GM18505 (cell line): Measurements from ENCODE around the gene FTCD.
"Not testable (repeated sequence)": the region's sequence is repeated elsewhere in the genome, so short reads cannot be mapped to it uniquely, and the experiment has no call there.

ENCODE experiments used
- ATAC-seq: cut with Tn5 transposase; IDR thresholded peaks from one replicate; pipeline ENCODE4 v1.9.1; 2021; ENCODE audit not compliant: unreplicated experiment
- POLR2A ChIP-seq: IDR thresholded peaks from 4 replicates; pipeline ENCODE4 v1.6.1; 2011; ENCODE audit warnings: borderline replicate concordance; ENCODE audit not compliant: insufficient read depth, insufficient read length; ENCODE audit errors: extremely low read depth

The FTCD gene

DNA sequence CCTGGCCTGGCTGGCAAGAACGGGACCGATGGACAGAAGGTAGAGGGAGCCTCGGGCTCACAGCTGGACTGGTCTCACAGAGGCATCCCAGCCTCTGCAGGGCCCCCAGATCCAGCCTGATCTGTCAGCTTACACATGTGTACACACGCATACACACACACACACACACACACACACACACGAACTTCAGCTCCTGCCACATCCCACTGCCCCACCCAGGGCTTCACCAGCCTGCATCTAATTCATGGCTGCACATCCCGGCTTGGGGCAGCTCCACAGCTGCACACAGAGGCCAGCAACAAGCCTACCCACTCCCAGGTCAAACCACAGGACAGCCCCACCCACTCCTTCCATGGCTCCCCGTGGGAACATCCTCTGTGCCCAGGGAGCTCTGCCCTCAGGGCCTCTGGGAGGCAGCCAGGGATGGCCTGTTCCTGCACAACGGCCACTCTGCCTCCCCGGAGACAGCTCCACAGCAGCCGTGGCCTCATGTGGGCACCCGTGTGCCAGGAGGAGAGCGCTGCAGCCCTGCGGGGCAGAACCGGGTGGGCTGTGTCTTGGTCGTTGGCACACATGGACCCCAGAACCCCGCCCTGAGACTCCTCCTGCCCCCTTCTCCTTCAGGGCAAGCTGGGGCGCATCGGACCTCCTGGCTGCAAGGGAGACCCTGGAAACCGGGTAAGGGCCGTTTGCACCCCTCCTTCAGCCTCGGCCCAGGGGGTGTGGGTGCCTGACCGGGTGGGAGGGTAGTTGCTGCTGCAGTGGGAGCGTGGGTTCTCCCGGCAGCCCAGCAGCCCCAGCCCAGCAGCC, 38.4 kb downstream of the FTCD start:
- no peak for ATAC-seq
- no peak for TF ChIP-seq POLR2A

DNA sequence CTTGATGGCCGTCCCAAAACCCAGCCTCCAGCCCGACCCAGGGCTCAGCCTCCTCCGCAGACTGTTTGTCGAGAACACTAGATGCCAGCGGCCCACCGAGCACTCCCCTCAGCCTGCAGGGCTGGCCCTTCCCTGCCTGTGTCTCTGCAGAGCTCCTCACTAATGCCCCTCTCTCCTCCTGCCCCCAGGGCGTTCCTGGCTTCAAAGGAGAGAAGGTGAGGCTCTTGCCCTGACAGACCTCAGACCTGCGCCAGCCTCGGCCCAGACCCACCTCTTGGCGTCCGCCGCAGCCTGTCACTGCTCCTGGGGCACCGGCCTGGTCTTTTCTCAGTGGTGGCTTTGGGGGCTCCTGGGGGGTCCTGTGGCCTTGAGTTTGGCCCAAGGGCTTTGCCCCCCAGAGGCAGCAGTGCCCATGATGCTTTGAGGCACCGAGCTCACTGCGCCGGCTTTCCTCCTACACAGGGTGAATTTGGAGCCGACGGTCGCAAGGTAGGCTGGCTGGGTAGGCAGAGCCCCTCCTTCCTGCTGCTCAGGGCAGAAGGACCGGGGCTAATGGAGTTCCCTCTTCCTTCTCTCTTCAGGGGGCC, 39.1 kb downstream of the FTCD start:
- ATAC-seq = no peak
- TF ChIP-seq POLR2A = no peak

DNA sequence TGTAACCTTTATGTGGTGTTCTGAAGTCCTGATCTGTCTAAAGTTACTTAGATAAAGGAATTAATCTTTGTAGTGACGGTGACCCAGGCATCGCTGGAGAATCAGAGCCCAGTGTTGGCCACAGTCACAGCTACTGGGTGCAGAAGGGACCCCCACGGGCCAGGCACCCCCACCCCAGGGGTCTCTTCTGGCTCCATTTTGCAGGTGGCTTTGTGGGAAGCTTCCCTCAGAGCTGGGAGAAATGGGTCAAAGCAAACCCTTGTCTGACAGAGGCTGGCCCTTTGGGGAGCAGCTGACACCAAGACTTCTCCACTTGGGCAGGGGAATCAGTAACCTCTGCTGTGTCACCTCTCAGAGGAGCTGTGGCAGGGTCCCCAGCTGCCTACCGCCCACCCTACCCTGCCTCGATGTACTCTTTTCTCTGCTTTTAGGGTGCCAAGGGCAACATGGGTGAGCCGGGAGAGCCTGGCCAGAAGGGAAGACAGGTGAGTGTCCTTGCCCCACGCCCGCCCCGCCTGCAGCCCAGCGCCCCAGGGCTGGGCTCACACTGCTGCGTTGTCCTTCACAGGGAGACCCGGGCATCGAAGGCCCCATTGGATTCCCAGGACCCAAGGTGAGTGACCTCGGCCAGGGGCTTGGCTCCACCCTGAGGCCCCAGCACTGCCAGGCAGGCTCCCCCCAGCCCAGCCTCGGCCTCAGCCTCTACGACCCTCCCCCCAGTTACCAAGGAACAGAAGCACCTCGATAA, 39.8 kb downstream of the FTCD start:
- no peak for ATAC-seq
- no peak for TF ChIP-seq POLR2A

DNA sequence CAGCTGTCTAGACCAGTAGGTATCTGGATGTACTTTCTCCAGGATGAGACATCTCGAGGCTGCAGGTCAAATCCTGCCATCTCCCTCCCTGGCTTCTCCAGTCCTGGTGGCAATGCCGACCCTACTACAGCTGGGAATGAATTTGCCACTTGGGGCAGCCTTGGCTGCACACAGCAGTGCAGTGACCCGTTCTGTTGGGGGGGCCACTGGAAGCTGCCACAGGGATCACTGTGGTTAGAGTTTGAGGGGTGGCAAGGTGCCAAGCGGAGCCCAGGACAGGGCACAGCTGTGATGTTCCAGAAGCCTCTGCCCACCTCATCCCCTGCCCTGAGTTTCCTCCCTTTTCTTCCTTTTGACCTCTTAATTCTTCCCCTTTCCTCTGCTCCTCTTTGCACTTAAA, 40.4 kb downstream of the FTCD start:
- no peak for TF ChIP-seq POLR2A
- no peak for ATAC-seq

DNA sequence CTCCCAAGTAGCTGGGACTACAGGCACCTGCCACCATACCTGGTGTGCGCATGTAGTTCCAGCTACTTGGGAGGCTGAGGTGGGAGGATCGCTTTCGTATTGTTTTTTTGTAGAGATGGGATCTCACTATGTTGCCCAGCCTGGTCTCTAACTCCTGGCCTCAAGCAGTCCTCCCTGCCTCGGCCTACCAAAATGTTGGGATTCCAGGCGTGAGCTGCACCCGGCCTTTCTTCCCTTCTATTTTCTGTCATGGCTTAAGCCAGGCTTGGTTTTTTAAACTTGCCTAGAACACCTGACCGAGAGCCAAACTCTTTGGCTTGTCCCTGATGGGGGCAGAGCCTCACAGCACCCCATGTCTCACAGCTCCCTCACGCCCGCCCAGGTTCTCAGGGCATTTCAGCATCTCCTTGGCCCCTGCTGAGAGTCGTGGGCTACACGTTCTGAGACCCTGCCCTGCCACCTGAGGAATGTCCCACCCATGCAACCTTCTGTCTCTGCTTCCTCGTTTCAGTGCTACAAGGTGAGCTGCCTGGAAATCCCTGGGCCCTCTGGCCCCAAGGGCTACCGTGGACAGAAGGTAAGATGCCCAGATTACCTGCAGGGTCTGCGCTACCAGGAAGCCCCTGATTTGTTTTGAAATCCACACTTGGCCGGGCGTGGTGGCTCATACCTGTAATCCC, 41.7 kb downstream of the FTCD start:
- TF ChIP-seq POLR2A = no peak
- ATAC-seq = no peak

DNA sequence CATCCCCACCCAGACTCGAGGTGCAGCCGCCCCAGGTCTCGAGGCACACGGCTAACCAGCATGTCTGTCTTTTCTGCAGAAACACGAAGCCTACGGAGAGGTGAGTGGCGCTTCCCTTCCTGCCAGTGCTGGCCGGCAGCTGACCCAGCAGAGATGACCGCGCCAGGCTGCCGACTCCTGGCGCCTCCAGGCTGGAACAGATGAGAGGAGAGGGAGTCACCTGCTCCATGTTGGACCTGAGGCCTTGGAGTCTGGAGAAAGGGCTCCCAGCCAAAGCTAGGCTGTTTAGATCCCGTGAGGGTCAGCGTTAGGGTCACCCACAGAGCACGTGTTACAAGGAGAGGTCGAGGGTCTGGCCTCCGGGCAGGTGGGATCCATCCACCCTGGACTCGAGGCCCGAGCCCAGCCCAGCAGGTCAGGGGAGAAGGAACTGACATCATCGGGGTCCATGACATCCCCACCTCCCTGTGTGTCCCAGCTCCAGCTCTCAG, 42.6 kb downstream of the FTCD start:
- ATAC-seq = no peak
- TF ChIP-seq POLR2A = no peak

DNA sequence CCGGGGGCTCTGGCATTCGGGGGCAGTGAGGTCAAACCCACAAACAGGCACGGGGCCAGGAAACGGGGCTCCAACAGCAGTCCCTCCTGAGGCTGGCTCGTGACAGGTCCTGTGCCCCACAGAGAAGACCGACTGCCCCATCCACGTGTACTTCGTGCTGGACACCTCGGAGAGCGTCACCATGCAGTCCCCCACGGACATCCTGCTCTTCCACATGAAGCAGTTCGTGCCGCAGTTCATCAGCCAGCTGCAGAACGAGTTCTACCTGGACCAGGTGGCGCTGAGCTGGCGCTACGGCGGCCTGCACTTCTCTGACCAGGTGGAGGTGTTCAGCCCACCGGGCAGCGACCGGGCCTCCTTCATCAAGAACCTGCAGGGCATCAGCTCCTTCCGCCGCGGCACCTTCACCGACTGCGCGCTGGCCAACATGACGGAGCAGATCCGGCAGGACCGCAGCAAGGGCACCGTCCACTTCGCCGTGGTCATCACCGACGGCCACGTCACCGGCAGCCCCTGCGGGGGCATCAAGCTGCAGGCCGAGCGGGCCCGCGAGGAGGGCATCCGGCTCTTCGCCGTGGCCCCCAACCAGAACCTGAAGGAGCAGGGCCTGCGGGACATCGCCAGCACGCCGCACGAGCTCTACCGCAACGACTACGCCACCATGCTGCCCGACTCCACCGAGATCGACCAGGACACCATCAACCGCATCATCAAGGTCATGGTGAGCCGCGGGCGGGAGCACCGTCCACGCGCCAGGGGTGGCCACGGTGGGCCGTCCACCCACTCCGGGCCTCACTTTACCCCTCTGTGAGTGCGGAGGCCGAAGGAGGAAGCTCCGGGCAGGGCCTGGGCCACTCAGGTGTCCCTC, 43.3 kb downstream of the FTCD start:
- no peak for ATAC-seq
- TF ChIP-seq POLR2A = no peak

DNA sequence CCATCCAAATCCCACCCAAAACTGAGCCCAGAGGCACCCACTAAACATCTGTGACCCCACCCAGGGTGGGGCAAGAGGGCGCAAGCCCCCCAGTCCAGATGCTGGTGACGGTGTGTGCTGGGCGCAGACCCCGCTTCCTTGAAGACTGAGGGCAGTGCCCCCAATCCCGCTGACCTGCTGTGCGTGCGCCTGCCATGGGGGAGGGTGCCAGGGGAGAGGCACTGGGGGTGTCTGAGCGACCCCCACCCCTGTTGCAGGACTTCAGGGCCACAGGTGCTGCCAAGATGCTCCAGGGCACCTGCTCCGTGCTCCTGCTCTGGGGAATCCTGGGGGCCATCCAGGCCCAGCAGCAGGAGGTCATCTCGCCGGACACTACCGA, 44.2 kb downstream of the FTCD start:
- no peak for ATAC-seq
- TF ChIP-seq POLR2A = no peak

DNA sequence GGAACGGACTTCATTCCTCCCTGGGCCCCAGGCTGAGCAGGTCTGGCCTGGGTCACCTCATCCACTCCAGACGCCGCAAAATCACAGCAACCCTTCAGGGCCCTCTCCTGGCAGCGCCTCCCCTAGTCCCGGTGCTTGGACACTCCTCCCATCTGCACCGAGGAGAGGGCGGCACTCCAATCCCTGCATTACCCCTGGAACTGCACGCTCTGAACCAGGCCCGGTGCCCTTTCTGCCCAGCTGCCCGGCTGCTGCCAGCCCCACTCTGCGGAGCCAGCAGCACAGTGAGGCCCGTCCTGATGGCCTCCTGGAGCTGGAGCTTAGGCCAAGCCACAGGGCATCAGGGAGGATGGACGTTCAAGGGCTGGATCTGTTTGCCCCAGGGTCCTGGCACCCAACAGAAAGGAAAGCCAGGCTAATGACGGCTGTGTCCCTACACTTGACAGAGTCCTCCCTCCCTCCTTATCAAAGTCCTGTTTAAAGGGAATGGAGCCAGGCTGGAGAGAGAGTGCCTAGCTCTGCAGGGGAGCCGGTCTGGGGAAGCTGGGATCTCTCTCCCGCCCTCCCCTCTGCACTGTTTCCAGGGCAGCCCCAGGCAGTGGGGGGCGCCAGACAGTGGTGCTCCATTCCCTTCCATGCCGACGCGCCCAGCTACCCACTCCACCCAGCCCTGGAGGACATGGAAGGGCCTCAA, 44.7 kb downstream of the FTCD start:
- no peak for TF ChIP-seq POLR2A
- no peak for ATAC-seq

DNA sequence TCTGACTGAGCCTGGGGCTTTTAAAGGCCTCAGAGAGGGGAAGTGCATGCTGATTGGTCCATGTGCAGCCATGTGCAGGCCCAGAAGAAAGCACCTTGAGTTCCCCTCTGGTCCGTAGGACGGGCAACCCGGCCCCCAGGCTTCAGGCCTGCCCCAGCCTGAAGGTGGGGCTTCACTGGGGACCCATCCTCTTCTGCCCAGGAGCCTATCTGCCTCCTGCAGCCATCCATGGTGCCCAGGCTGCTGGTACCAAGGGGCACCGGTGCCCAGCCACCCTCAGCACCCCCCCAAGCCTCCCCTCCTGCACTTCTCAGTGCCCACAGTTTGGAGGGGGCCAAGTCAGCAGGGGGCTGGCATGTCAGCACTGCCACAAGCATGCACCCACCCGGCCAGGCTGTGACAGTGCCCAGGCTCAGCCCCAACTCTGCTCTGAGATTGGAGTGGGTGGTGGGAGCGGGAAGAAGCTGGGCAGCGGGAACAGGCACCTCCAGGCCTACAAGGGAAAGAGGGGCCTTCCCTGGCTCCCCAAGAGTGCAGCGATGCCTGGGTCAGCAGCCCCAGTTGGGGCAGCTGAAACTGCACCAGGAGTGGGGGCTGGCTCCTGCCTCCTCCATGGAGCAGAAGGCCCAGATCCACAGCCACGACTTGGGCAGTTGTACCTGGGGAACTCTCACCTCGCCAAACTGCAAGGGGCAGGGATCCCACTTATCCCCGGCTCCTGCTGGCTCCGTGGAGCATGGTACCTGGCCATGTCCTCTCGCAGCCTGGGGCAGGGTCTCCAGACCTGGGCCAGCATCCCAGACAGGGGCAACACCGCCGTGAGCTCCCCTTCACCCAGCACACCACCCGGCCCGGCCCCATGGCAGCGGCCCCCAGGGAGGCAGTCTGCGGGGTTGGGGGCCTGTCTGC, 45.8 kb downstream of the FTCD start:
- TF ChIP-seq POLR2A = no peak
- ATAC-seq = no peak

DNA sequence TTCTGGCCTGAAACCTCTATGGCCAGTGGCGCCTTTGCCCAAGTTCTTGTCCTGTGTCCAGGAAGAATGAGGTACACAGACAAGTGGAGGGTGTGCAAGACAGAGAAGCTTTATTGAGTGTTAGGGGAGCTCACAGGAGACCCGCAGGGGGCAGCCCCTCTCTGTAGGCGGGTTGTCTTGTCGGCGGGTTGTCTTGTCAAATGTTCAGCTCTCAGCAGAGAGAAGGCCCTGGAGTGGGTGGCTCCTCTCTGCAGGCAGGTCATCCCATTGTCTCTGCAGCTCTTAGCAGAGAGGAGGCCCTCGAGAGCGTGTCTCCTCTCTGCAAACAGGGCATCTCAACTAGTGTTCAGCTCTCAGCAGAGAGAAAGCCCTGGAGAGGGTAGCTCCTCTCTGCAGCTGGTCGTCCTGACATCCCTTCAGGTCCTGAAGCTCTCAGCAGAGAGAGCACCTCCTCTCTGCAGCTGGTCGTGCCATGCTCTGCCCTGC, 46.5 kb downstream of the FTCD start:
- ATAC-seq = no peak
- no peak for TF ChIP-seq POLR2A

DNA sequence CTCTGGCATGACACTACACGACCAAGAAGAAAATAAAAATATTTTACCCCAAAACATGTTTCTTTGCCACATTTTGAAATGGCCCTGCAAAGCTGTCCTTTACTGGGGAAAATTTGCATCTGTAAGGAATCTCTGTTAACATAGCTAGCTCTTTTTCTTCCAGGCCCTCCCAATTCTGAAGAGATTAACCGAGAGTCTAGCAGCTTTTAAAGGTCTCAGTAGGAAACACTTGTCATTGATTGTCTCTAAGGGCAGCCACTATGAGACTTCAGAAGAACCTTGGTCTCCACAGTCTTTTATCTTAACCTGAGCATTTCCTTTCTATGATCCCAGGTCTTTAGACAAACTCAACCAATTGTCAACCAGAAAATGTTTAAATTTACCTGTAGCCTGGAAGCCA, 48.0 kb downstream of the FTCD start:
- ATAC-seq = not testable (repeated sequence)
